Kidney epithelial cell (primary cell): ENCODE data around the gene ADAMTS2. TPM values are rescaled to one million over a fixed set of nuclear protein-coding genes. Genes with fewer than 3 reads are reported as not detected.
A peak's percentile ranks its signal among the peaks of the same experiment; 100 is the strongest.

ENCODE experiments used
- DNase-seq: peaks from one replicate; pipeline ENCODE4 v3.0.0-alpha.2; 2010; ENCODE audit warnings: low read depth
- H3K27me3 ChIP-seq: 2 replicates; pipeline ENCODE4 v1.6.0; 2011; ENCODE audit warnings: low read length; ENCODE audit not compliant: control insufficient read depth, insufficient read depth
- H3K36me3 ChIP-seq: 2 replicates; pipeline ENCODE4 v1.5.1; 2011; ENCODE audit warnings: low read length; ENCODE audit not compliant: control insufficient read depth, insufficient read depth
- H3K4me3 ChIP-seq: 2 replicates; pipeline ENCODE4 v1.5.1; 2011; ENCODE audit warnings: low read depth, mild to moderate bottlenecking, control low read depth, low read length
- CTCF ChIP-seq: IDR thresholded peaks from 2 replicates; pipeline ENCODE4 v1.5.1; 2011; ENCODE audit warnings: mild to moderate bottlenecking, moderate library complexity, low read length, control low read depth, inconsistent platforms; ENCODE audit not compliant: insufficient read depth, poor library complexity, severe bottlenecking
- total RNA-seq: library from RNA; depleted of rRNA; stranded (reverse); fragments of >200 nt; gene quantifications from 2 replicates; pipeline ENCODE4 v1.2.3, GENCODE V29; 2015

ADAMTS2 gene
- total RNA-seq, 1 donor from 2014 or later, result 1.8 TPM

- DNase-seq, result no peak
- H3K4me3 ChIP-seq, result no peak overlapping the region
- H3K27me3 ChIP-seq, result no peaks in the 10 kb centered on the region
- no peaks in the 10 kb centered on the region for H3K36me3 ChIP-seq
- no peak for TF ChIP-seq CTCF
Measured at GRCh38 chr5:179266291-179267070, 78.8 kb downstream of the ADAMTS2 start.

- no peak for TF ChIP-seq CTCF
- Histone ChIP-seq H3K27me3 (no peaks in the 10 kb centered on the region), H3K36me3 (no peaks in the 10 kb centered on the region), H3K4me3 (no peak overlapping the region)
- peak; percentile 72 for DNase-seq
Measured at GRCh38 chr5:179265514-179266290, 79.6 kb downstream of the ADAMTS2 start.

- no peak for TF ChIP-seq CTCF
- Histone ChIP-seq H3K36me3 (no peaks in the 10 kb centered on the region), H3K4me3 (no peak overlapping the region), H3K27me3 (no peaks in the 10 kb centered on the region)
- DNase-seq, result no peak
Measured at GRCh38 chr5:179264783-179265513, 80.3 kb downstream of the ADAMTS2 start.

DNA sequence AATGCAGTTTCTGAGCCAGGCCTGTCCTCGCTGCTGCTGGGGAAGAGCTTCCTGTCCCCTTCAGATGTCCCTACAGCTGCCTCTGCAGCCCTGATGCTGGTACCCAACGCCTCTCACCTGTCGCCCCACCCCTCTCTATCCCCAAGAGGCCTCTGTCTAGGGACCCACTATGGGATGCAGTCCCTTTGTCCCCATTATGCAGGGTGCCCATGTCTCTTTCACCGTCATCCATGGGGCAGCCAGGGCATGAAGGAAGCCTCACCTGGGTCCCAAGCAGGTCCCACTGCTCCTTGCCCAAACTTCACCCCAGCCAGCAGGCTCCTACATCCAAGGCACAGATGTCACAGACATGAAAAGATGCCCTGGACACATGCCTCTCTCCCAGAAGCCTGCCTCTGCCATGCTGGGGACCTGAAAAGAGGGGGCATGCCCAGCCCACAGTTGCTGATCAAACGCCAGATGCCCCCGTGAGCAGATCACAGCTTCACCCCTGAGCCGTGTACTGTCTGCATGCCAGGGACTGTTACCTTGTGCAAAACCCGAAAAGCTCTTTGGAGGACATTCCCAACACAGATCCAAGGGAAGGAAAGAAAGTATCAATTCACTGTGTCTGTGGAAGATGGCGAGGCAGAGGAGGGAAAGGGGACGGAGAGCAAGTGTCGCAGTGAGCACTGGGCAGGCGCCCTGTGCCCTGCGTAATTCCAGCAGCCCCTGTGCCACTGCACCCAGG is 81.0 kb downstream of the ADAMTS2 start:
- no peak for TF ChIP-seq CTCF
- Histone ChIP-seq H3K4me3 (no peak overlapping the region), H3K27me3 (no peaks in the 10 kb centered on the region), H3K36me3 (no peaks in the 10 kb centered on the region)
- no peak for DNase-seq

- no peaks in the 10 kb centered on the region for H3K36me3 ChIP-seq
- DNase-seq, result no peak
- no peak for TF ChIP-seq CTCF
- H3K27me3 ChIP-seq, result no peaks in the 10 kb centered on the region
- no peak overlapping the region for H3K4me3 ChIP-seq
Measured at GRCh38 chr5:179263391-179264052, 81.7 kb downstream of the ADAMTS2 start.
